Nephron progenitor cell (in vitro differentiated cells): Measurements from ENCODE around the gene PFDN1.

Experiments used
- DNase-seq: peaks from one replicate; pipeline ENCODE4 v3.0.0; 2021
- H3K27ac Mint-ChIP-seq: 2 replicates; pipeline ENCODE4 v1.8.0; 2021; ENCODE audit warnings: mild to moderate bottlenecking, moderate library complexity, mixed read lengths
- H3K27me3 Mint-ChIP-seq: 2 replicates; pipeline ENCODE4 v1.8.0; 2021; ENCODE audit warnings: mild to moderate bottlenecking, low read depth, mixed read lengths; ENCODE audit not compliant: poor library complexity
- H3K36me3 Mint-ChIP-seq: 2 replicates; pipeline ENCODE4 v1.8.0; 2021; ENCODE audit warnings: low read depth, mixed read lengths
- H3K4me1 Mint-ChIP-seq: 2 replicates; pipeline ENCODE4 v1.8.0; 2021; ENCODE audit warnings: mixed read lengths
- H3K4me3 Mint-ChIP-seq: 2 replicates; pipeline ENCODE4 v1.8.0; 2021; ENCODE audit warnings: mild to moderate bottlenecking, moderate library complexity, mixed read lengths
- H3K9me3 Mint-ChIP-seq: 2 replicates; pipeline ENCODE4 v1.8.0; 2021; ENCODE audit warnings: mild to moderate bottlenecking, moderate library complexity, mixed read lengths
- CTCF ChIP-seq: fragments of 200-600 bp; sonication (generic); IDR thresholded peaks from 2 replicates; pipeline ENCODE4 v1.5.0; 2021; ENCODE audit warnings: antibody characterized with exemption

The PFDN1 gene

GRCh38 chr5:140238756-140239155 lies 64.1 kb downstream of the PFDN1 start:
- TF ChIP-seq CTCF: no peak
- Mint-ChIP-seq H3K27ac (no peak overlapping the region), H3K36me3 (no peaks in the 10 kb centered on the region), H3K4me1 (peaks cover 32% of the 10 kb centered on the region), H3K4me3 (no peak overlapping the region), H3K9me3 (no peaks in the 10 kb centered on the region), H3K27me3 (peaks cover 5% of the 10 kb centered on the region)
- no peak for DNase-seq

GRCh38 chr5:140236891-140237598 lies 65.9 kb downstream of the PFDN1 start:
- H3K4me3 Mint-ChIP-seq: no peak overlapping the region
- DNase-seq: no peak
- no peak for TF ChIP-seq CTCF
- peaks cover 23% of the 10 kb centered on the region for H3K4me1 Mint-ChIP-seq
- no peak overlapping the region for H3K27ac Mint-ChIP-seq
- H3K9me3 Mint-ChIP-seq: no peaks in the 10 kb centered on the region
- no peaks in the 10 kb centered on the region for H3K36me3 Mint-ChIP-seq
- peaks cover 5% of the 10 kb centered on the region for H3K27me3 Mint-ChIP-seq

GRCh38 chr5:140235791-140236551 lies 66.9 kb downstream of the PFDN1 start:
- H3K4me3 Mint-ChIP-seq: no peak overlapping the region
- no peak for DNase-seq

GRCh38 chr5:140234377-140234989 lies 68.4 kb downstream of the PFDN1 start:
- no peak overlapping the region for H3K27ac Mint-ChIP-seq
- H3K9me3 Mint-ChIP-seq: no peaks in the 10 kb centered on the region
- no peaks in the 10 kb centered on the region for H3K36me3 Mint-ChIP-seq
- H3K4me3 Mint-ChIP-seq: no peak overlapping the region
- TF ChIP-seq CTCF: no peak
- H3K27me3 Mint-ChIP-seq: peaks cover 5% of the 10 kb centered on the region
- no peaks in the 10 kb centered on the region for H3K4me1 Mint-ChIP-seq
- no peak for DNase-seq

More at GRCh38 chr5:140235791-140236551, 66.9 kb downstream of the PFDN1 start:
- Mint-ChIP-seq H3K36me3 (no peaks in the 10 kb centered on the region), H3K4me1 (peaks cover 13% of the 10 kb centered on the region), H3K27me3 (peaks cover 5% of the 10 kb centered on the region), H3K27ac (no peak overlapping the region), H3K9me3 (no peaks in the 10 kb centered on the region)
- TF ChIP-seq CTCF: no peak

GRCh38 chr5:140232731-140233130 lies 70.2 kb downstream of the PFDN1 start:
- H3K27ac Mint-ChIP-seq: no peak overlapping the region
- no peaks in the 10 kb centered on the region for H3K4me1 Mint-ChIP-seq
- peaks cover 5% of the 10 kb centered on the region for H3K27me3 Mint-ChIP-seq
- no peak overlapping the region for H3K4me3 Mint-ChIP-seq
- no peak for TF ChIP-seq CTCF
- no peaks in the 10 kb centered on the region for H3K36me3 Mint-ChIP-seq
- no peak for DNase-seq
- no peaks in the 10 kb centered on the region for H3K9me3 Mint-ChIP-seq
